Glomerular visceral epithelial cell (primary cell): ENCODE measurements around the gene SLC25A10.

Source experiments
- DNase-seq: peaks from one replicate; pipeline ENCODE4 v3.0.0-alpha.2; 2016; ENCODE audit errors: extremely low spot score

SLC25A10 gene

DNA sequence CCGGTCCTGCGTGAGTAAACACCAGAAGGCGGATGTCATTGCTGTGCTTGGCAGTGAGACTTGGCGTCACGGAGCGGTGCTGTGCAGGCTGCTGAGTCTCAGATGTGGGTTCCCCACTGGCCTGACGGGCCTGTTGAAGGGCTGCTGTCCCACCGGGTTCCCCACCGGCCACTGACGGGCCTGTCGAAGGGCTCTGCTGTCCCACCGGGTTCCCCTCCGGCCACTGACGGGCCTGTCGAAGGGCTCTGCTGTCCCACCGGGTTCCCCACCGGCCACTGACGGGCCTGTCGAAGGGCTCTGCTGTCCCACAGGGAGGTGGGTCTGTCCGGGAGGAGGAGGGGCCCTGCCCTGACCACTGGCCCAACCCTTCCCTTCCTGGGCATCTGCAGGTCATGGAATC, 25.5 kb upstream of the SLC25A10 start:
- no peak for DNase-seq

- DNase-seq: no peak
Measured at GRCh38 chr17:81687770-81688541, 24.1 kb upstream of the SLC25A10 start.

- no peak for DNase-seq
Measured at GRCh38 chr17:81688616-81689015, 23.5 kb upstream of the SLC25A10 start.

- DNase-seq: no peak
Measured at GRCh38 chr17:81690066-81690465, 22.0 kb upstream of the SLC25A10 start.

DNA sequence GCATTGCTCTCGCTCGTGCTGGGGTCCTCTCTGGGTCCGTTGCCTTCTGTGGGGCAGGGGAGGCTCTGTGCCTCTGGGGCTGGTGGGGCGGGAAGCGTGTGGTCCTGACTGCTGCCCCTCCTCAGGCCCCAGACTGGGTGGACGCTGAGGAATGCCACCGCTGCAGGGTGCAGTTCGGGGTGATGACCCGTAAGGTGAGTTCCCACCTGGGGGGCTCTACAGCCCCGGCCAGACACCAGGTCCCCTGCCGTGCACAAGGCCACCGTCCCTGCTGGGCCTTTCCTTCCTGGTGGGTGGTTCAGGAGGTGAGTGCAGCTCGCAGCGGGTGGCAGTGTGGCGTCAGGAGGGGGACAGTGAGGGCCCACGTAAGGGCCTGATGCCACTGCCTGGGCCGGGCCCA, 21.5 kb upstream of the SLC25A10 start:
- DNase-seq: no peak

- no peak for DNase-seq
Measured at GRCh38 chr17:81691196-81691595, 20.9 kb upstream of the SLC25A10 start.

- no peak for DNase-seq
Measured at GRCh38 chr17:81691608-81692007, 20.5 kb upstream of the SLC25A10 start.

DNA sequence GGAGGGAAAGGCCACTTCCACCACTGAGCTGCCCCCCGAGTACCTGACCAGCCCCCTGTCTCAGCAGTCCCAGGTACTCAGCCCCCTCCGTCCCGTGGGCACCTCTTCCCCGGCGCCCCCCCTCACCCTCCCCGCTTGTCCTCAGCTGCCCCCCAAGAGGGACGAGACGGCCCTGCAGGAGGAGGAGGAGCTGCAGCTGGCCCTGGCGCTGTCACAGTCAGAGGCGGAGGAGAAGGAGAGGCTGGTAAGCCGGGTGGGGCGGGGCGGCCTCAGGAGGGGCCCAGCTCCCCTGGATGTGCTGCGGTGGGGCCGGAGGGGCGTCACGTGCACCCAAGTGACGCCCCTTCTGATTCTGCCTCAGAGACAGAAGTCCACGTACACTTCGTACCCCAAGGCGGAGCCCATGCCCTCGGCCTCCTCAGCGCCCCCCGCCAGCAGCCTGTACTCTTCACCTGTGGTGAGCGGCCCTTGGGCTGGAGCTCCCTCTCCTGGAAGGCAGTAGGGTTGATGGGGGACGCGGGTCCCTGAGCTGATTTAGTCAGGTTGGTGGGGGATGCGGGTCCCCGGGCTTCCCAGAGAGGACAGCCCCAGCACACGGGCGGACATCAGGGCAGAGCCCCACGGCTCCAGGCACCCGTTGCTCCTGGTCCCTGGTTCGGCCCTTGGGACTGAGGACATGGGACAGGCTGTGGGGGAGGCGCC, 18.4 kb upstream of the SLC25A10 start:
- DNase-seq: no peak

GRCh38 chr17:81694810-81695209, 17.3 kb upstream of the SLC25A10 start:
- no peak for DNase-seq

- no peak for DNase-seq
Measured at GRCh38 chr17:81695211-81695610, 16.9 kb upstream of the SLC25A10 start.

GRCh38 chr17:81695801-81696200, 16.3 kb upstream of the SLC25A10 start:
- DNase-seq: no peak

GRCh38 chr17:81696218-81696941, 15.7 kb upstream of the SLC25A10 start:
- DNase-seq: no peak

GRCh38 chr17:81697261-81698044, 14.6 kb upstream of the SLC25A10 start:
- DNase-seq: no peak

DNA sequence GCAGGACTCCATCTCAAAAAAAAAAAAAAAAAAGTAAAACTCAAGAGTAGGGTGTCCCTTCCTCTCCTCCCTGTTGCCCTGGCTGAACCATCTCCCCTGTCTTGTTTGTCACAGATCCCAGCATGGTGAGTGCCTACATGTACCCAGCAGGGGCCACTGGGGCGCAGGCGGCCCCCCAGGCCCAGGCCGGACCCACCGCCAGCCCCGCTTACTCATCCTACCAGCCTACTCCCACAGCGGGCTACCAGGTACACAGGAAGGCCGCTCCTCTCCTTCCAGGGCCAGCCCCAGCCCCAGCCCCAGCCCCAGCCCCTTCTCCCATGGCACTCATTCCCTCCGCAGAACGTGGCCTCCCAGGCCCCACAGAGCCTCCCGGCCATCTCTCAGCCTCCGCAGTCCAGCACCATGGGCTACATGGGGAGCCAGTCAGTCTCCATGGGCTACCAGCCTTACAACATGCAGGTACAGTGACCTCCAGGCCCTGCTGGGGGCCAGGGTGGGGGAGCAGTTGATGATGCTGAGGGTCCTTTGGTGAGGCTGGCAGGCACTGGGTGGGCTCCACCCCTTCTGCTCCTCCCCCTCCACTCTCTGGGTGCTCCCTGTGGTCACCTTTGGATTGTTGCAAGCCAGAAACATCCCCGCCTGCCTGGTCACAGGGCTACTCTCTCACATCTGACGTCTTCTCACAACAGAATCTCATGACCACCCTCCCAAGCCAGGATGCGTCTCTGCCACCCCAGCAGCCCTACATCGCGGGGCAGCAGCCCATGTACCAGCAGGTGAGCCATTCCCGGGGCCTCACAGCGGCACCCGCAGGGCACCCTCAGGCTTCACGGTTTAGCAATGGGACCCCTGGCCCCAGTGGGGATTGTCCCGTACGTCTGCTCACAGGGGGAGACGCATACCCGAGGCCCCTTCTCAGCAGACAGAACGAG, 11.5 kb upstream of the SLC25A10 start:
- no peak for DNase-seq

- DNase-seq: peak; percentile 28
Measured at GRCh38 chr17:81701288-81702071, 10.6 kb upstream of the SLC25A10 start.

DNA sequence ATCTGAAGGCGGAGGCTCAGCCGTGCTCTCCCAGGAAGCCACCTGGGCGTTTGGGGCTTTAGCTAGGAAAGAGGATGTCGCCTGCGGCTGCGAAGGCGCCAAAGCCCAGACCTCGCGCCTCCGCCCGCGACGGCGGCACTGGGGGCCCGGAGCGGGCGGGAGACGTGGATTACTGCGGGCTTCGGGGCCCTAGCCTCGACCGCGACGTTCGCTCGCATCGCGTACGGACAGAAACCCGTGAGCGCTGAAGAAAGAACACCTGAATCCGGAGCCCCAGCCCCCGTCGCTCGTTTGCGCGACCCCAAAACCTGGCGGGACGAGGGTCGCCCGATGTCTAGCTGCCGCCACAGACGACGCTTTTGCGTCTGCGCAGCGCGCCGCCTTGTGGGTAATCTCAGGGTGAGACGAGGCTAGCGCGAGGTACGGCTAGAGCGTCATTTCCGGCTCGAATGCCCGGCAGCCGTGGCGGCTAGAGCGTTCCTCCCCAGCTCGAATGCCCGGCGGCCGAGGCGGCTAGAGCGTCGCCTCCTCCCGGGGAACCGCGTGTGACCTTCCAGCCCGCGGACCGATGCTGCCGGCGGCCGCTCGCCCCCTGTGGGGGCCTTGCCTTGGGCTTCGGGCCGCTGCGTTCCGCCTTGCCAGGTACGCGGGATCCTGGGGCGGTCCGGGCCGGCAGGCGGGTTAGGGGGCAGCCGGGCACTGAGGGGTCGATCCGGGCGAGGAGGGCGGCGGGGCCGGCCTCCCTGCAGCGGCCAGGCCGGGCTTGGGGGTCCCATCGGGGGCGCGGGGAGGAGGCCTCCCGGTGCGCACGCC, 8.9 kb upstream of the SLC25A10 start, which contains the start of gene MRPL12:
Gene MRPL12 (plus strand): TSS at position 434 of the 813 bp plus-strand sequence. CDS start 135 bp downstream, at position 569.
- DNase-seq: peak; percentile 92

- DNase-seq: no peak
Measured at GRCh38 chr17:81703747-81704654, 8.1 kb upstream of the SLC25A10 start.
